Suprapubic skin (tissue), 4 donors: ENCODE measurements around the gene CASQ2. TPM values are rescaled to one million over a fixed set of nuclear protein-coding genes. Genes with fewer than 3 reads are reported as not detected.
A peak's percentile ranks its signal among the peaks of the same experiment; 100 is the strongest.

Experiments
- DNase-seq, 2 donors: peaks; one replicate each; pipeline ENCODE4 v3.0.0-alpha.2; 2019; ENCODE audit warnings: low spot score in 2 of 2
- H3K27ac ChIP-seq: fragments of 200-600 bp; sonication (generic); one replicate; pipeline ENCODE4 v1.5.1; 2019
- H3K27me3 ChIP-seq: fragments of 200-600 bp; sonication (generic); one replicate; pipeline ENCODE4 v1.5.1; 2019
- H3K36me3 ChIP-seq: fragments of 200-600 bp; sonication (generic); one replicate; pipeline ENCODE4 v1.5.1; 2019
- H3K4me1 ChIP-seq: fragments of 200-600 bp; sonication (generic); one replicate; pipeline ENCODE4 v1.5.1; 2019
- H3K4me3 ChIP-seq: fragments of 200-600 bp; sonication (generic); one replicate; pipeline ENCODE4 v1.5.1; 2019; ENCODE audit warnings: mild to moderate bottlenecking
- H3K9me3 ChIP-seq: fragments of 200-600 bp; sonication (generic); one replicate; pipeline ENCODE4 v1.5.1; 2019
- CTCF ChIP-seq, 2 donors: fragments of 200-600 bp in 1 of 2; fragments of 450-650 bp in 1 of 2; sonication (generic) in 1 of 2; IDR thresholded peaks; one replicate each; pipeline ENCODE4 v1.5.1; 2016 to 2019; ENCODE audit warnings: antibody characterized with exemption in 2 of 2, mild to moderate bottlenecking in 1 of 2, moderate library complexity in 1 of 2
- EP300 ChIP-seq: sonication (generic); formaldehyde crosslinking; IDR thresholded peaks from one replicate; pipeline ENCODE4 v1.6.1; 2017; ENCODE audit warnings: antibody characterized with exemption
- POLR2A ChIP-seq, 2 donors: fragments of 450-650 bp; IDR thresholded peaks; one replicate each; pipeline ENCODE4 v1.6.1; 2017; ENCODE audit warnings: antibody characterized with exemption in 2 of 2, mild to moderate bottlenecking in 2 of 2, moderate library complexity in 2 of 2
- POLR2AphosphoS5 ChIP-seq, 3 donors: sonication (generic); formaldehyde crosslinking; IDR thresholded peaks; one replicate each; pipeline ENCODE4 v1.6.1; 2017; ENCODE audit warnings: antibody characterized with exemption in 3 of 3
- WGBS: methylation state at CpG from one replicate; pipeline ENCODE4 v1.1.5; 2018; 5-methylcytosine and 5-hydroxymethylcytosine counted together
- total RNA-seq, 4 donors: library from RNA; depleted of rRNA; stranded (reverse); fragments of >200 nt; gene quantifications; one replicate each; pipeline ENCODE4 v1.1.0, GENCODE V29; 2016

Gene CASQ2
- total RNA-seq, 4 donors from 2014 or later, result 1.5 to 3.6 (median 2.5) TPM

- H3K9me3 ChIP-seq, result no peaks in the 10 kb centered on the region
- TF ChIP-seq EP300, result no peak
- peak in 1 of 2 donors; percentile 36 for TF ChIP-seq CTCF (IDR thresholded peaks at IDR 0.05)
- no peak overlapping the region for H3K27ac ChIP-seq
- H3K27me3 ChIP-seq, result no peaks in the 10 kb centered on the region
- 55% methylated on average over 5 of the region's 5 CpGs for WGBS
- H3K4me3 ChIP-seq, result no peak overlapping the region
- peaks cover 17% of the 10 kb centered on the region for H3K4me1 ChIP-seq
- no peaks in the 10 kb centered on the region for H3K36me3 ChIP-seq
- no peak for DNase-seq
Measured at GRCh38 chr1:115717541-115717940, 51.0 kb downstream of the CASQ2 start.

- Histone ChIP-seq H3K4me1 (peaks cover 35% of the 10 kb centered on the region), H3K4me3 (no peak overlapping the region), H3K9me3 (no peaks in the 10 kb centered on the region), H3K27me3 (no peaks in the 10 kb centered on the region), H3K27ac (no peak overlapping the region), H3K36me3 (no peaks in the 10 kb centered on the region)
- TF ChIP-seq CTCF (IDR thresholded peaks at IDR 0.05) (no peak), POLR2AphosphoS5 (IDR thresholded peaks at IDR 0.05) (no peak), POLR2A (IDR thresholded peaks at IDR 0.05) (no peak), EP300 (no peak)
- no peak for DNase-seq
- WGBS, result 20% methylated on average over 1 of the region's 1 CpG
Measured at GRCh38 chr1:115714572-115715141, 53.9 kb downstream of the CASQ2 start.

- no peaks in the 10 kb centered on the region for H3K36me3 ChIP-seq
- no peak for TF ChIP-seq POLR2AphosphoS5 (IDR thresholded peaks at IDR 0.05)
- TF ChIP-seq CTCF (IDR thresholded peaks at IDR 0.05), result no peak
- TF ChIP-seq EP300, result no peak
- TF ChIP-seq POLR2A (IDR thresholded peaks at IDR 0.05), result no peak
- no peak for DNase-seq
- WGBS, result 84% methylated on average over 5 of the region's 5 CpGs
- no peak overlapping the region for H3K4me3 ChIP-seq
- H3K9me3 ChIP-seq, result no peaks in the 10 kb centered on the region
- H3K27me3 ChIP-seq, result no peaks in the 10 kb centered on the region
- peak overlapping the region; percentile 25 for H3K27ac ChIP-seq
- peaks cover 35% of the 10 kb centered on the region for H3K4me1 ChIP-seq
Measured at GRCh38 chr1:115713906-115714305, 54.6 kb downstream of the CASQ2 start.

DNA sequence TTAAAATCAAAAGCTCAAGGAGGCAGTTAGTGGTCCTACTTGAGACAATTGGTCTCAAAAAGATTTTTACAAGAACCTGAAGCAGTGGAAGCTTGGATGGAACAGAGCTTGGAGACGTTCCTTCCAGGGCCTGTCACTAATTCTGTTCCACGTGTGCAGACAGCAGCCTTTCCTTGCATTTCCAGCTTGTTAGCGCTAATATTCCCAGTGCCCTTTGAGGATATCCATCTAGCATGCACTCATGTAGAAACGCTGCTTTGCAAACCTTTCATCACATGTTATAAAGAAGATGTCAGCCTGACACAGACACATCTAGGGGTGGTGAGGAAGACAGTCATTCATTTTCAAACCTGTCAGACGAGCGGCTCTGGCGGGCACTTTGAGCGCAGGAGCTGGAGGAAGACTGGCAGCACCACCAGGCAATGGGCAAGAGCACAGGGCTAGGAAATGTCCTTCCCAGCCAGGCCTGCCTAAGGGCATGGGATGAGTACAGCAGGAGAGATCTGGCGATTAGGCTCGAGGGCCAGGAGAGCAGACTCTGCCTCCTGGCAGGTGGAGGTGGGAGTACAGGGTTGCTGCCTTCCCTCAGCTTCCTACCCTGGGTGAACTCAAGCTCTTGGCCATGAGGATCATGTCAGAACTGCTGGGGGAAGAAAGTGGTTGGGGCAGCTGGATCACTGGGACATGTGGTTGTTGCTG lies 55.5 kb downstream of the CASQ2 start:
- Histone ChIP-seq H3K36me3 (no peaks in the 10 kb centered on the region), H3K4me1 (peaks cover 35% of the 10 kb centered on the region), H3K9me3 (no peaks in the 10 kb centered on the region), H3K27me3 (no peaks in the 10 kb centered on the region), H3K27ac (peak overlapping the region; percentile 25), H3K4me3 (no peak overlapping the region)
- no peak for DNase-seq
- no peak for TF ChIP-seq POLR2AphosphoS5 (IDR thresholded peaks at IDR 0.05)
- no peak for TF ChIP-seq POLR2A (IDR thresholded peaks at IDR 0.05)
- TF ChIP-seq CTCF (IDR thresholded peaks at IDR 0.05), result no peak
- no peak for TF ChIP-seq EP300
- 57% methylated on average over 10 of the region's 10 CpGs for WGBS

DNA sequence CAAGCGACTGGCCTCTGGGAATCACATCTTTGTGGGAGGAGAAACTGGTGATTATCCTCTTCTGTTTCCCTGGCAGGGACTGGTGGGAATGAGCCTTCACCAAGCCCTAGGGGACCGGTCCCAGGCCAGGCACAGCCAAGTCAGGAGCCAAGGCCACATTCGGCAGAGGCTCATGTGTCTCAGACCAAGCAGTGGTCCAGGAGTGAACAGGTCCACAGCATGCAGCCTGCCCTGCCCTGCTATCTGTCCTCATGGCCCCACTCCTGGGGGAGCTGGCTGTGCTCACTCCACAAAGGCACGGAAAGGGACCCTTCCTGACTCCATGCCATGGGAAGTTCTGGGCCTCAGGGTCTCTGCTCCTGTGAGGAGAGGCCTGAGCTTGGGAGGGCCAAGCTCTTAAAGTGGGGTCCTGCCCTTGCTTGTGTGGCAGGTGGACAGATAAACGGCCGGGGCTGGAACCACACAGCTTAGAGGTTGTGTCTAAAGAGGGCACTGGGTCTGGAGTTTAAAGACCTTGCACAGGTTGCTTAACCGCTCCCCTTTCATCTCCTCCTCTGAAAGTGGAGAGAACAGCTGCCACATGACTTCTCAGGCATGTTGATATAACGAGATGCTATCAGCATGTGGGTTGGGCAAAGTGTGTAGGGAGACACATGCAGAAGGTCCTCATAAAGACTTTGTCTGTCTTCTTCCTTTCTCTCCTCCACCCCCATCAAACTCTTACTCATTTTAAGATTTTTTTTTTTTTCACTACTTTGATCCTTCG lies 57.5 kb downstream of the CASQ2 start:
- no peaks in the 10 kb centered on the region for H3K9me3 ChIP-seq
- H3K4me3 ChIP-seq, result no peak overlapping the region
- H3K27me3 ChIP-seq, result no peaks in the 10 kb centered on the region
- TF ChIP-seq POLR2A (IDR thresholded peaks at IDR 0.05), result no peak
- TF ChIP-seq CTCF (IDR thresholded peaks at IDR 0.05), result no peak
- TF ChIP-seq POLR2AphosphoS5 (IDR thresholded peaks at IDR 0.05), result no peak
- no peak for TF ChIP-seq EP300
- H3K36me3 ChIP-seq, result no peaks in the 10 kb centered on the region
- no peak for DNase-seq
- peaks cover 42% of the 10 kb centered on the region for H3K4me1 ChIP-seq
- H3K27ac ChIP-seq, result no peak overlapping the region
- WGBS, result 53% methylated on average over 4 of the region's 9 CpGs
